Activated CD4-positive, alpha-beta T cell treated with anti-CD3 and anti-CD28 coated beads, Interleukin-2, amount 50 U/mL, for 1 hour (primary cell): ENCODE measurements around the gene ALG11.
A peak's percentile ranks its signal among the peaks of the same experiment; 100 is the strongest.

Experiments
- DNase-seq: peaks from one replicate; pipeline ENCODE4 v3.0.0-alpha.2; 2020

ALG11 gene

DNA sequence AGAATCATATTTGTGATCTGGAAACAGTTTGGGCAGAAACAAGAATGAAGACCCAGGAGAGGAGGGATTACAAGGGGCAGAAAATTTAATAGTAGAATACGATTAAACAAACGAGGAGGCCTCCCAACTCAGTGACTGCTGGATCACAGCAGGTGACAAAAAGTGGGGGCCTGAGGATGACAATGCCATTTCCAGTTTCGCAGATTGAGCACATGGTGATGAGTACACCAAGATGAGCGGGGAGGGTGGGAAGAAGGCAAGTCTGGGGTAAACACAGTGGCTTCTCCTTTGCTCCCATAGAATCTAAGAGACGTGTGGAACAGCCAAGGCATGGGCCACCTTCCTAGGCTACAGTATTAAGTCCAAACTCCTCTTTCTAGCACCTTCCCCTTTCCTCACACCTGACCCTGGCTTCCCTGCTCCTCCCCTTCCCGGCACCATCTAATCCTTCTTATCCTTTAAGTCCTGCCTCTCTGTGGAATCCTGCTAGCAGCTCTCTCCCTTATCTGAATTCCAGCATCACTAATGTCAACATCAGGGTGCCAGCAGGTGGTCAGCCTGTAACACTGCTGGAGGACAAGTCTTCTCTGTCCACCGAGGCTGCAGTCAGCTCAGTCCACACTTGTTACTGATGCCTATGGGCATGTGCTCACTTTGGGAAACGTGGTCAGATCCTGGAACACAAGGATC is 14.4 kb upstream of the ALG11 start:
- DNase-seq = no peak

DNA sequence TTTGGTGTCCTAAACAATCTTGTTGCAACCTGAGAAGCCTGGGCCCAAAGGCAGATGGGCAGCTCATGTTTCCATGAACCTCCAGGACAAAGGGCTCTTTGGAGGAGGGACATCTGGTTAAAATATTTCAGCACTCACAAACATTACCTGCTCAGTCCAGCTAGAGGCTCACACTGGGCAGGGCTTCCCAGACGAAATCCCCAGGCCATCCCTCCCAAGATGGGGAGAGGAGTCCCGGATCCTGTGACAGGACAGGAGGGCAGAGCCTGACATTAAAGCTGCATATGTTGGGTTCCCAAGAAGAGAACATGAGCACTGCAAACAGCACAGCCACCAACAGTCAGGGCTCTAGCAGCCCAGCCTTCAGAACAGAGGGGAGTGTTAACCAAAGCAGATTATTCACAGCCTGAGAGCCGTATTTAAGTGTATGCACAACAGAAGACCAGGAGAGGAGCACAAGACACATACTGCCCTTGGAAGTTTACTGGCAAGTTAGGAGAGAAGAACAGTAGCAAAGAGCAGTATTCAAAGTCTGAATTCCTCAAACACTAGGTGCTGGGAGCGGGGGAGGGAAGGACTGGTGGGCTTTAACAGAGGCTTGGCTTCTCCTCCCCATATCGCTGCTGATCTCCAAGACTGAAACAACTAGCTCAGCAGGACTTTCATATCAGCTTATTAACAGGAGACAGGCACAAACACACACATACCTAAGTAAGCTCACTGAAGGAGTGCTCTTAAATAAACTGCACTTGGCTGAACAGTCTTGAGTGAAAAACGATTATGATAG is 13.3 kb upstream of the ALG11 start:
- DNase-seq = no peak

DNA sequence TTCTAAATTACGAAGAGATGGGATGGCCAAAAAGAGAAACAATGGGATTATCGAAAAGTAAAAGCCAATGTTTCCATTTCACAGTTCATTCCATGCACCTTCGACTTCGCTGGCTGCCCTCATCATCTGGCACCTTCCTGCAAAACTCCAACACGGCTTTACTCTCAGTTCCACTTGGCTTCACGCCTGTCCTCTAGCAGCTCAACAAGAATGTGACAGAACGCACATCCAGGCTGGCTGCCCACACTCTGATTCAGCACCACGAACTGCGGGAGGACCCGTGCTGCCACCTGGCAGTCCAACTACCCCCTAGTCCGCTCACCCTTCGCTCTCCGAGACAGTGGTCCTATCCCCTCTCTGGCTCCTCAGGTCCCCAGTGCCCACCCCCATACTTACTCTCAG is 12.7 kb upstream of the ALG11 start:
- no peak for DNase-seq

DNA sequence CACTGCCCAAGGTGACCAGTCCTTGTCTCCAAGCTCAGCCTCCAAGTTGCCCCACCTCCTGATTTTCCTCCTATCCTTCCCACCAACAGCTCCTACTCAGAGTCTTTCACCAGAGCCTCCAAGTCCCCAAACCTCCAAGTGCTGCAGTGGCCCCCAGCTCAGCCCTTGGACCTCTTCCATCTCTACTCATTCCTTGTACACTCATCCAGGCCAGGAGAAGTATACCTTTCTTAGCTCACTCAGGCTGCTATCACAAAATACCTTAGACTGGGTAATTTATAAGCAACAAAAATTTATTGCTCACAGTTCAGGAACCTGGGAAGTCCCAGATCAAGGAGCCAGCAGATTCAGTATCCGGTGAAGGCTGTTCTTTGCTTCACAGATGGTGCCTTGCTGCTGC is 12.3 kb upstream of the ALG11 start:
- no peak for DNase-seq

DNA sequence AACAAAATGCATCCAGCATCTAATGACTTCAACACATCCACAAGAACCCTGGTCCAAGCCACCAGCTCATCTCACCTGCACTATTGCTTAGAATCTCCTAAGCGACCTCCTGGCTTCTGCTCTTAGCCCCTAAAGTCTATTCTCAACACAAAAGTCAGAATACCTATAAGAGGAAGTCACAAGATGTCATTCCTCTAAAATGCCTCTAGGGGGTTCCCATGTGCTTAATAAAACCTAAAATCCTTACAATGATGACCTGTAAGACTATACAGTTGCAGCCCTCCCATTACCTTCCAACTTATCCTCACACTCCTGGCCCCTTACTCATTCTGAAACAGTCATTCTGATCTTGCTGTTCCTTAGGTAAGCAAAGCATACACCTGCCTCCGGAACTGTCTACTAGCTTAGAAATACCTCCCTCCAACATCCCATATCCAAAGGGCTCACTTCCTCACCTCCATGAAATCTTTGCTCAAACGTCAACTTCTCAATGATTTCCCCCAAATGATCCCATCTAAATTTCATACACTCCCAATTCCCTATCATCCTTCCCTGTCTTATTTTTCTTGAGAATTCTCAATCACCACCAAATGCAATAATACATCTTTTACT is 11.0 kb upstream of the ALG11 start:
- no peak for DNase-seq

DNA sequence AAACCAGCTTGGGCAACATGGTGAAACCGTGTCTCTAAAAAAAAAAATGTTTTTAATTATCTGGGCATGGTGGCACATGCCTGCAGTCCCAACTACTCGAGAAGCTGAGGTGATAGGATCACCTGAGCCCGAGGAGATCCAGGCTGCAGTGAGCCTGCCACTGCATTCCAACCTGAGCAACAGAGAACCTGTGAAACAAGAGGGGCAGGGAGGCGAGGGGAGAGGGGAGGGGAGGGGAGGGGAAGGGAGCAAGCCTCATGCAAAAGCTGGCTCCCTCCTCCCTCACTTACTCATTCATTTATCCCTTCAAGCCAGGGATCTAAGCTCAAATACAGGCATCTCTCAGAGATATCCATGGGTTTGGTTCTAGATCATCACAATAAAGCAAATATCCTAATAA is 9.8 kb upstream of the ALG11 start:
- DNase-seq = no peak

DNA sequence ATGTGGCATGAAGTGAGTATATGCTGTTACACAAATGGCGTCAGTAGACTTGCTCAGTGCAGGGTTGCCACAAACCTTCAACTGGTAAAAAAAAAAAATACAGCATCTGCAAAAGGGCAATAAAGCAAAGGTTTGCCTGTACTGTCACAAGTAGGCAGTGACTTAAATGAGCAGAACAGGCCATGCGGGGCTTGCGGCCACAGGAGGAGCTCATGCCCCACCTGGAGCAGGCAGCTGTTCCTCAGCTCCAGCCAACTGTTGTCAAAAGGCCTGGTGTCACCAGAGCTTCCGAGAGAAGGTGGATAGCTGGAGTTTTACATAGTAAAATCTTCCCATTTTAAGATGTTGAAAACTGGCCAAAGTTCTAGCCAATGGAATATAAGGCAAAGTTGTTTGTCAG is 8.7 kb upstream of the ALG11 start:
- no peak for DNase-seq

DNA sequence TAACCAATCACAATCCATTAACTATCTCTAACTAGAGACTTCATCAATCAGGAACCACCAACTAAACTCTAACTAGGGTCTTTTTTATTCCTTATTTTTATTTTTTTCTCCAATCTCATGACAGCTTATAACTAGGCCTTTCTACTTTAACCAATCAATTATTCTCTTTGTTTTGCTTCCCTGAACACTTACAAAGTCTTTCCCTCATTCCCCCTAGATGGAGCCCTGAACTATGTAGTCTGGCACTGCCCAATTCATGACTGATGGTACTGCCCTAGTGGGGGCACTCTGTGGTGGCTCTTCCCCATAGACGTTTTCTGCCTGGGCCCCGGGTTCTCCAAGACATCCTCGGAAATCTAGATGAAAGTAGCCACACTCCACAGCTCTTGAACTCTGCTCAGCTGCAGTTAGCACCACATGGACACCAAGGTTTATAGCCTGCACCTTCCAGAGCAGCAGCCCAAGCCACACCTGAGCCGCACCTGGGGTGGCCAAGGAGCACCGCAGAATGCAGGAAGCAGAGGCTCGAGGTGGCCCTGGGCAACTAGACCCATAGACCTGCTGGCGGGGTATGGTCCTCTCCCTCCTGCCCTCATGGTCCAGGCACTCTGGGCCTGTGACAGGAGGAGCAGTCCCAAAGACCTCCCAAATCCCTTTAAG is 7.6 kb upstream of the ALG11 start:
- DNase-seq = no peak

DNA sequence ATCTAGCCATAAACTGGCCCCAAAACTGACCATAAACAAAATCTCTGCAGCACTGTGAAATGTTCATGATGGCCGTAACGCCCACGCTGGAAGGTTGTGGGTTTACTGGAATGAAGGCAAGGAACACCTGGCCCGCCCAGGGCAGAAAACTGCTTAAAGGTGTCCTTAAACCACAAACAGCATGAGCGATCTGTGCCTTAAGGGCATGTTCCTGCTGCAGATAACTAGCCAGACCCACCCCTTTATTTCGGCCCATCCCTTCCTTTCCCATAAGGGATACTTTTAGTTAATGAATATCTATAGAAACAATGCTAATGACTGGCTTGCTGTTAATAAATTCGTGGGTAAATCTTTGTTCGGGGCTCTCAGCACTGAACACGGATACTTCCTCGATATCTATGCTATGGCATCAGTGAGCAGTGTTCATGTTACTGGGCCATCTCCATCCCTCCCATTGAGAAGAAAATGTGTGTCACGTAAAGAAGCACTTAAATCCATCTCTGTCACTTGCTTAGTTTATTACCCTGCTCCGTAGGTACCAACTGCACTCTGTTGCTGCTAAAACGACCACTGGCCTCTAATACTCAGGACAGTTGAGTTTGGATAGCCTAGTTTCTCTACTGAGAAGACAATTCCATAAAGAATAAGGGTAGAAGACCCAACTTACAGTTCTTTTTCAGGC is 6.2 kb upstream of the ALG11 start:
- DNase-seq = no peak

DNA sequence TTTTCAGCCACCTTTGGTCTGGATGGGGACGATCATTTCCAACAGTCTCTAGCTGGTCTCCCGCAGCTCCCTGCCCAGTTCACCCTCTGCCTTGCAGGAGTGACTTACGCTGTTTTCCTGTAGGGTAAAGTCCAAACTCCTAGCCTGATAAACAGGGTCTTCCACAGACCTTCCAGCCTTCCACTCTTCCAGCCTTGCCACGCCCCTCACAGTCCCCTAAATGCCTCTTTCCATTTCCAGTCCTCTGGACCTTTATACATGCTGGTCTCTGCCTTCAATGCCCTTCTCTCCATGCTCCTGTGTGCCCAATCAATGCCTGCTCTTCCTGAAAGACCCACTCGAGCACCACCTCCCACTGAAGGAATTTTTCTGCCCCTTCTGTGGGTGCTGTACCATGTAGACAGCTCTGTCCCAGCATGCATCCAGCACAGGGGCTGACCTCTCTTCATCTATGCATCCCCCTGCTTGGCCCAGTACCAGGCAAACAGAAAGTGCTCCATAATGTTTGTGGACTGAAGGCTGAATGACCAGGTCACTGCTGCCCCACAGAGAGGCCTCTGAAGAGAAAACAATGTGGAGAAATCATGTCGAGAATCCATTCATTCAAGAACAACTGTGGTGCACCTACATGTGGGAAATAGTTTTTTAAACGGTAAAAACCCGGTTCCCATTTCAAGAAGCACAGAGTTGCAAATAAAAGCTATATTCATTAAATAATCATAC is 5.5 kb upstream of the ALG11 start:
- no peak for DNase-seq

DNA sequence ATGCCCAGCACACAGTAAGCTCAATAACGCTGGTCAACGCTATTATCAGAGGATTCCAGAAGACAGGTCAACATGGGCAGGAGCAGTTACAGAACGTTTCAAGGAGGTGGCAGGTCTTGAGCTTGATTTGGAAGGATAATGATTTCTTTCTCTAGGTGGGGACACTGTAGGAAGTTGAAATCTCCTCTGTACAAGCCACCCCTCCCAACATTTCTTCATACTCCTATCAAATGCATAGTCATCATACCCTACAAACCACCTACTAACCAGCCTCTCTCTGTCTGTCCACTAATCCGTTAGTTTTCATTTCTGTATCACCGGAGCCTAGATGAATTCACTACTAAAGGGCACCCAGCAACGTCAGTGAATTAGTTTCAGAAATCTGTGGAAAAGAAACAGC is 2.3 kb upstream of the ALG11 start:
- DNase-seq = no peak

DNA sequence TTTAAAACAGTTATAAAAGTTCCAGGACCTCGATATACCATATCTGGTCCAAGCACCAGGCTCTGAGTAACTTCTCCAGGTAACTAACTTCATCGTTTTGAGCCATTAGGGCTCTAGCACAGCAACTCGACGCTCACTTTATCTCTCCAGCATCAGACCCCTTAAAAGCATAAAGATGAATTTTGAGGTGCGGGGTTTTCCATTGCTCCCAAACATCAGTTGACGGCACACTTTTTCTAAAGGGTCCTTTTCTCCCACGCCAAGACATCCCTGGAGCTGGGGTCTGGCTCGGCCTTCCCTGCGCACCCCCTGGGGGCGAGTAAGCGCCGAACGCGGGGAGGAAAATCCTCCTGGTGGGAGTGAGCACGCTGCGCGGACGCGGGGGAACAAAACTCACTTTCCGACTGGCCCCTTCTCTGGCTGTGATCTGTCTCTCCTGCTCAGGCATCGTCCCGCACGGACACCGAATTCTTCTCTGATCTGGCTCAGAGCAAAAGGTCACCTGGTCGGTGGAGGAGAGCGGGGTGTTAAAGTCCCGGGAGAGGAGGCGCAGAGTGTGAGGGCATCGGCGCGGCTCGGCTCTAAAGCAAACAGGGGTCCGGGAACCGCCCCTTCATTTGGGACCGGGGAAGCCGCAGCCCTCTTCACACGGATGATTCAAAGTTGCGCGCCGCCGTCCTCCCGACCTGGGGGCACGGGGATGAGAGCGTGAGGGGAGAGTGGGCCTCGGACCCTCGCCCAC is 1.1 kb upstream of the ALG11 start, which contains the start of gene ATP7B:
TSS of gene ATP7B (minus strand) at position 561 of the 742 bp plus-strand sequence. CDS start at position 448, 113 bp downstream.
- DNase-seq = peak; percentile 6

DNA sequence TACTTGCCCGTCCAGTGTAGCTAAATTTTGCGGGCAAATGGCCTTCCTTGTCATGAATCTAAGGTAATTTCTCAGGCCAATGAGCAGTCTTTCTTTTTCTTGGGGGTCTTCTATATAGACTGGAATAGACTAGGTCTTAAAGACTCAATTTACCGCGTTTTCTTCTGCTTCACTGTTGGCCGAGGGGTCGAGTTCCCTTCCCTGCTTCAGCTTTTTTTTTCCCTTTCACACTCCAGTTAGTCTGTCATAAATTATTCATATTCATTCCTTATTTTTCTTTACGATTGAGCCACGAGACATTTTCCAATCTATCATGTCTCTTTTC is 276 bp downstream of the ALG11 start:
- DNase-seq = no peak

DNA sequence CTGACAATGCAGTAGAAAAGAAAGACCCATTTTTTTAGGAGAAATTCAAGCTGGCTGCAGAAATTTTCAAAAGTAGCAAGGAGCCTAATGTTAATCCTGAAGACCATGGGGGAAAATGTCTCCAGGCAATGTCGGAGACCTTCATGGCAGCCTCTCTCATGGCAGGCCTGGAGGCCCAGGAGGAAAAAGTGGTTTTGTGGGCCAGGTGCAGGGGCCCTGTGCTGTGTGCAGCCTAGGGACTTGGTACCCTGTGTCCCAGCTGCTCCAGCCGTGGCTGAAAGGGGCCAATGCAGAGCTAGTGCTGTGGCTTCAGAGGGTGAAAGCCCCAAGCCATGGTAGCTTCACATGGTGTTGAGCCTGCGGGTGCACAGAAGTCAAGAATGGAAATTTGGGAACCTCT is 4.1 kb downstream of the ALG11 start:
- DNase-seq = no peak

DNA sequence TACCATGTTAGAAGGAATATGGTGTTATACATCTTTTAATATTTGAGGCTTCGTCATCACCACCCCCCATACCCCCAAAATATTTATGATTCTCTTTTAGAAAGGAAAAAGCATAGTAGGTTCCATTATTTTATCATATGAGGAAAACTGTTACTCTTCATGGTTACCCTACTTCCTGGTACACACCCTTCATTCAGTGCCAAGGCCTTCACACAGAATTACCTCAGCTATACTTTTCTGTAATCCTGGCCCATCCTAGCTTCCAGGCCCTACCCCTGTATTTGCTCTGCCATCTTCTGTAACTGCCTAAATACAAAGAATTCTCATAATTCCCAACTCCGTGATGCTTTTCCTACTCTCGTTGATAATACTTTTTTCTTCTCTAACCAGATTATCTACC is 8.0 kb downstream of the ALG11 start:
- DNase-seq = no peak

DNA sequence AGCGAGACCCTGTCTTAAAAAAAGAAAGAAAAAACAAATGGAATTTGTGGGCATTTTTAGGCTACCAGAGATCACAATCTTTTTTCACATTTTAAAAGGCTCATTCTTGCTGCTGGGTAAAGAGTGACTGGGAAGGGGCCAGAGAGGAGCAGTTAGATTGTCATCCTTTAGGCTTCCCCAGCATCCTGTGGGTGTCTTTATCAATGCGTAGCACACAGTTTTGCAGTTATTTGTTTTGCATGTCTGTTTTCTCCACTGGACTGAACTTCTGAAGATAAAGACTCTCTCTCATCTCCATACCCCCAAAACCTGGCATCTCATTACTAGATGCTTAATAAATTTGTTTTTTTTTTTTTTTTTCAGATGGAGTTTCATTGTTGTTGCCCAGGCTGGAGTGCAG is 10.2 kb downstream of the ALG11 start:
- DNase-seq = no peak

DNA sequence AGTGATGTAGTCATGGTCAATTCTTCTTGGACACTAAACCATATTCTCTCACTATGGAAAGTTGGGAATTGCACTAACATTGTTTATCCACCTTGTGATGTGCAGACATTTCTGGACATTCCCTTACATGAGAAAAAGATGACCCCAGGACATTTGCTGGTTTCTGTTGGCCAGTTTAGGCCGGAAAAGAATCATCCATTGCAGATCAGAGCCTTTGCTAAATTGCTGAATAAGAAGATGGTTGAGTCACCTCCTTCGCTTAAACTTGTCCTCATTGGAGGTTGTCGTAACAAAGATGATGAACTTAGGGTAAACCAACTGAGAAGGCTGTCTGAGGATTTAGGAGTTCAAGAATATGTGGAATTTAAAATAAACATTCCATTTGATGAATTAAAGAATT is 12.3 kb downstream of the ALG11 start, which contains the start of gene UTP14C:
TSS of gene UTP14C (plus strand) at position 211 of the 400 bp plus-strand sequence. CDS start 4,114 bp downstream, outside the sequence.
- no peak for DNase-seq

DNA sequence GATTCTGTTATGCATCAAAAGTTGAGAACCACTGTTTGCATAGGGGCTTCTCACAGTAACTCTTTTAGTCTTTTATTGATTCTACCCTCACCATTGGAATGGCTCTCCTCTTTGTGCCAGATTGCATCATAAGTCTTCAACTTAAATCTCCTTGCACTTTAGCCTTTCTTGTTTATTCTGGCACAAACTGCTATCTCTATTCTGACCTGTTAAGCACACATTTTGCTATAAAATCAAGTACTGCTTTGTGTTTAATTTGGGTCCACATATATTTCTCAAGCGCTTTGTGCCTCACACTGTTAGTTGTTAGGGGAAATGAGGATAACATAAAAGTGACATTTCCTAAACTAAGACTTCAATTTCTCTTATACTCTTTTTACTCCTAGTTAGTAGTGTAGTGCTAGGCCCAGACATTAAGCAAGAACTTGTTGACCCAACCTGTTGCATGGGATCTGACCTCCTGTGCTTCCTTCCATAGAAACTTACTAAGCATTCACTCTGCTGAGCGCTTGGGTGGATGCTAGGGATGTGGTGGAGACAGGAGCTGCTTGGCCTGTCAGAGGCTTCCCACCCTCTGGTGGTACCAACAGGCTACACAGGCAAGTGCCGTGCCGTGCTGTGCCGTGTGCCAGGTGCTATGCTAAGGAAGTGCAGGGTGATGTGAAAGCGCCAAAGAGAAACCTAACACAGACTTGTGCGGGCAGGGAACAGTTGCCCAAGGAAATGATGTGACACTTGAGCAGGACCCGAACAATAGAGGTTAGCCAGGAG is 13.5 kb downstream of the ALG11 start:
- DNase-seq = no peak

DNA sequence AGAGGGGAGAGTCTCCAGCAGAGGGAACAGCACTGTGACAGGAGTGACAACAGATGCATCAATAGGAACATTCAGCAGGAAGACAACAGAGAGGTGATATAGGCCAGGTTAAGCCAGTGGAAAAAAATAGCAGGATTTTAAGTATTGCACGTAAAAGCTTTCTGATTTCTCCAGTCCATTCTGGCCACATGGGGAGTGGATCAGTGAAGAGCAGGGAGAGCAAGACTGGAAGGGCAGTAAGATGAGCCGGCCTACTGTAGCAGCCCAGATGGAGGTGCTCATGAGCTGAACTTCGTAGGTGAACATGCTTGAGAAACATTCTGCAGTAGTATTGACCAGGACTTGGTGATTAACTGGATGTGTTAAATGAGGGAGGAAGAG is 14.0 kb downstream of the ALG11 start:
- no peak for DNase-seq

DNA sequence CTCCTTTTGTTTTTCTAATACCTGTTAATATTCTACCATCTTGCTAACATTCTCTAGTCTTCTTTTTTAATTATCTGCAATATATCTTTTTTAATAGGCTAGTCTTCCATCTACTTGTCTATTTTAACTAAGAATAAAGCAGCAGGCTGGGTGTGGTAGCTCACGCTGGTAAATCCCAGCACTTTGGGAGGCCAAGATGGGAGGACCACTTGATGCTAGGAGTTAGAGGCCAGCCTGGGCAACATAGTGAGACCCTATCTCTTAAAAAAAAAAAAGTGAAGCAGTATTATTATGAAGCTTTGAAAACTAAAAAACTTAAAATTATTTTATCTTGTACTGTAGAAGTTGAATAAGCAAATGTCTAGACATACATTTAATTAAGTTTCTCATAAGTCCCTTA is 15.6 kb downstream of the ALG11 start:
- DNase-seq = no peak

DNA sequence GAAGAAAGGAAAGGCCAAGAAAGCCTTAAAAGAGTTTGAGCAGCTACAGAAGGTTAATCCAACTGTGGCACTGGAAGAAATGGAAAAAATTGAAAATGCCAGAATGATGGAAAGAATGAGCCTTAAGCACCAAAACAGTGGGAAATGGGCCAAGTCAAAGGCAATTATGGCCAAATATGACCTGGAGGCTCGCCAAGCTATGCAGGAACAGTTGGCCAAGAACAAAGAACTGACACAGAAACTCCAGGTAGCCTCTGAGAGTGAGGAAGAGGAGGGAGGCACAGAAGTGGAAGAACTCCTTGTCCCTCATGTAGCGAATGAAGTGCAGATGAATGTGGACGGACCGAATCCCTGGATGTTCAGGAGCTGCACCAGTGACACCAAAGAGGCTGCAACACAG is 17.4 kb downstream of the ALG11 start:
- DNase-seq = no peak
